ENCODE data around the gene TMIGD3. TPM values are rescaled to one million over a fixed set of nuclear protein-coding genes. Genes with fewer than 3 reads are reported as not detected.

The TMIGD3 gene
- total and polyA plus RNA-seq, 4 donors: 1.6 to 34.6 (median 4.1) TPM

GRCh38 chr1:111463029-111463683 lies 40.3 kb downstream of the TMIGD3 start:
- WGBS, 2 donors: 66 to 78% methylated on average over 4 of the region's 4 CpGs
- Histone ChIP-seq H3K4me3 (no peak overlapping the region), H3K9ac (ENCODE audit: insufficient read depth in 1 of 2, low read length in 2 of 2) (no peak overlapping the region), H3K27ac (ENCODE audit: low read depth in 1 of 2, low read length in 1 of 2) (peak overlapping the region in 1 of 2 donors; percentile 33), H3K36me3 (ENCODE audit: control insufficient read depth in 4 of 4, insufficient read depth in 4 of 4, low read length in 4 of 4) (peaks cover 7 to 40% (median 16%) of the 10 kb centered on the region in 4 donors), H3K4me1 (ENCODE audit: control insufficient read depth in 5 of 5, insufficient read depth in 5 of 5, low read length in 5 of 5) (peaks cover 0 to 12% (median 5%) of the 10 kb centered on the region in 5 donors), H3K27me3 (ENCODE audit: control insufficient read depth in 3 of 3, insufficient read depth in 3 of 3, low read length in 2 of 3) (no peaks in the 10 kb centered on the region), H3K9me3 (ENCODE audit: control insufficient read depth in 4 of 4, insufficient read depth in 3 of 4, low read length in 3 of 4) (no peaks in the 10 kb centered on the region)
- ATAC-seq (ENCODE audit: insufficient read depth, low FRiP score) (no peak), DNase-seq (peak; percentile 44 to 82 (median 77))
- TF ChIP-seq CTCF (IDR thresholded peaks at IDR 0.05; ENCODE audit: control extremely low read depth, extremely low read depth): no peak

- DNase-seq (no peak), ATAC-seq (ENCODE audit: insufficient read depth, low FRiP score) (no peak)
- H3K4me1 ChIP-seq (ENCODE audit: control insufficient read depth in 5 of 5, insufficient read depth in 5 of 5, low read length in 5 of 5): peaks cover 0 to 12% (median 5%) of the 10 kb centered on the region in 5 donors
- H3K36me3 ChIP-seq (ENCODE audit: control insufficient read depth in 4 of 4, insufficient read depth in 4 of 4, low read length in 4 of 4): peaks cover 7 to 39% (median 16%) of the 10 kb centered on the region in 4 donors
- no peak for TF ChIP-seq CTCF (IDR thresholded peaks at IDR 0.05; ENCODE audit: control extremely low read depth, extremely low read depth)
- 88 to 93% methylated on average over 4 of the region's 4 CpGs for WGBS, 2 donors
- no peaks in the 10 kb centered on the region for H3K27me3 ChIP-seq (ENCODE audit: control insufficient read depth in 3 of 3, insufficient read depth in 3 of 3, low read length in 2 of 3)
- H3K27ac ChIP-seq (ENCODE audit: low read depth in 1 of 2, low read length in 1 of 2): no peak overlapping the region
- H3K4me3 ChIP-seq: no peak overlapping the region
- H3K9ac ChIP-seq (ENCODE audit: insufficient read depth in 1 of 2, low read length in 2 of 2): no peak overlapping the region
- H3K9me3 ChIP-seq (ENCODE audit: control insufficient read depth in 4 of 4, insufficient read depth in 3 of 4, low read length in 3 of 4): no peaks in the 10 kb centered on the region
Observed at GRCh38 chr1:111462370-111463028, 40.9 kb downstream of the TMIGD3 start.

GRCh38 chr1:111461765-111462164 lies 41.7 kb downstream of the TMIGD3 start:
- WGBS, 2 donors: 97 to 98% methylated on average over 6 of the region's 6 CpGs
- Histone ChIP-seq H3K4me3 (no peak overlapping the region), H3K4me1 (ENCODE audit: control insufficient read depth in 5 of 5, insufficient read depth in 5 of 5, low read length in 5 of 5) (peaks cover 0 to 12% (median 5%) of the 10 kb centered on the region in 5 donors), H3K9ac (ENCODE audit: insufficient read depth in 1 of 2, low read length in 2 of 2) (no peak overlapping the region), H3K27ac (ENCODE audit: low read depth in 1 of 2, low read length in 1 of 2) (no peak overlapping the region), H3K9me3 (ENCODE audit: control insufficient read depth in 4 of 4, insufficient read depth in 3 of 4, low read length in 3 of 4) (no peaks in the 10 kb centered on the region), H3K27me3 (ENCODE audit: control insufficient read depth in 3 of 3, insufficient read depth in 3 of 3, low read length in 2 of 3) (no peaks in the 10 kb centered on the region), H3K36me3 (ENCODE audit: control insufficient read depth in 4 of 4, insufficient read depth in 4 of 4, low read length in 4 of 4) (peaks cover 10 to 43% (median 20%) of the 10 kb centered on the region in 4 donors)
- ATAC-seq (ENCODE audit: insufficient read depth, low FRiP score): no peak
- no peak for TF ChIP-seq CTCF (IDR thresholded peaks at IDR 0.05; ENCODE audit: control extremely low read depth, extremely low read depth)
- DNase-seq: no peak

Data from lung (tissue), 12 donors.